Lower leg skin (tissue), 3 donors: ENCODE data around the gene TM9SF2.

ENCODE experiments used
- POLR2A ChIP-seq, 2 donors: fragments of 450-650 bp; IDR thresholded peaks; one replicate each; pipeline ENCODE4 v1.6.1; 2016 to 2017; ENCODE audit warnings: antibody characterized with exemption in 2 of 2, mild to moderate bottlenecking in 1 of 2, moderate library complexity in 1 of 2
- TF ChIP-seq, protein P1 (sequence below), 3 donors: fragments of 450-650 bp; IDR thresholded peaks; one replicate each; pipeline ENCODE4 v1.5.1; 2016; ENCODE audit warnings: antibody characterized with exemption in 3 of 3, mild to moderate bottlenecking in 3 of 3, moderate library complexity in 2 of 3

DNA sequence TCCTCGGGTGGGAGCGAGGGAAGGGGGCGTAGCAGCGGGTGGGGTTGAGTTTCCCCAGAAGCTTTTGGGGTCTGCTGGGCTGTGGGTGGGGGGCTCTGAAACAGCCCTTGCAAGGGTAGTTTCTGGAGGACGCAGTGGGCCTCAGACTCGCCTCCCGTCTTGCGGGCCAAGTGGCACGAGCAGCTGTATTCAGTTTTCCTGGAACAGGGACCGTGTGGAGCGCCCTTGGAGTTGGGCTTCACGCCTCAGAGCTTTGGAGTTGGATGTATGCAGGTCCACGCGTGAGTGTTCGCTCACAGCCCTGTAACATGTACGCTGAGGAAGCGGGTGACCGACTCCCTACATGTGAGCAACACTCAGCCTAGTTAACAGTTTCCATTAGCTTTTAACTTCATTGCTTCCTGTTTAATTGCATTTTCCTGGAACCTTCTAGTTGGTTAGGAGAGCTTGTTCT, 603 bp downstream of the TM9SF2 start:
- TF ChIP-seq, protein P1, sequence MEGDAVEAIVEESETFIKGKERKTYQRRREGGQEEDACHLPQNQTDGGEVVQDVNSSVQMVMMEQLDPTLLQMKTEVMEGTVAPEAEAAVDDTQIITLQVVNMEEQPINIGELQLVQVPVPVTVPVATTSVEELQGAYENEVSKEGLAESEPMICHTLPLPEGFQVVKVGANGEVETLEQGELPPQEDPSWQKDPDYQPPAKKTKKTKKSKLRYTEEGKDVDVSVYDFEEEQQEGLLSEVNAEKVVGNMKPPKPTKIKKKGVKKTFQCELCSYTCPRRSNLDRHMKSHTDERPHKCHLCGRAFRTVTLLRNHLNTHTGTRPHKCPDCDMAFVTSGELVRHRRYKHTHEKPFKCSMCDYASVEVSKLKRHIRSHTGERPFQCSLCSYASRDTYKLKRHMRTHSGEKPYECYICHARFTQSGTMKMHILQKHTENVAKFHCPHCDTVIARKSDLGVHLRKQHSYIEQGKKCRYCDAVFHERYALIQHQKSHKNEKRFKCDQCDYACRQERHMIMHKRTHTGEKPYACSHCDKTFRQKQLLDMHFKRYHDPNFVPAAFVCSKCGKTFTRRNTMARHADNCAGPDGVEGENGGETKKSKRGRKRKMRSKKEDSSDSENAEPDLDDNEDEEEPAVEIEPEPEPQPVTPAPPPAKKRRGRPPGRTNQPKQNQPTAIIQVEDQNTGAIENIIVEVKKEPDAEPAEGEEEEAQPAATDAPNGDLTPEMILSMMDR (IDR thresholded peaks at IDR 0.05), result no peak
- no peak for TF ChIP-seq POLR2A (IDR thresholded peaks at IDR 0.05)
